ENCODE results near the gene DUSP10.

DNA sequence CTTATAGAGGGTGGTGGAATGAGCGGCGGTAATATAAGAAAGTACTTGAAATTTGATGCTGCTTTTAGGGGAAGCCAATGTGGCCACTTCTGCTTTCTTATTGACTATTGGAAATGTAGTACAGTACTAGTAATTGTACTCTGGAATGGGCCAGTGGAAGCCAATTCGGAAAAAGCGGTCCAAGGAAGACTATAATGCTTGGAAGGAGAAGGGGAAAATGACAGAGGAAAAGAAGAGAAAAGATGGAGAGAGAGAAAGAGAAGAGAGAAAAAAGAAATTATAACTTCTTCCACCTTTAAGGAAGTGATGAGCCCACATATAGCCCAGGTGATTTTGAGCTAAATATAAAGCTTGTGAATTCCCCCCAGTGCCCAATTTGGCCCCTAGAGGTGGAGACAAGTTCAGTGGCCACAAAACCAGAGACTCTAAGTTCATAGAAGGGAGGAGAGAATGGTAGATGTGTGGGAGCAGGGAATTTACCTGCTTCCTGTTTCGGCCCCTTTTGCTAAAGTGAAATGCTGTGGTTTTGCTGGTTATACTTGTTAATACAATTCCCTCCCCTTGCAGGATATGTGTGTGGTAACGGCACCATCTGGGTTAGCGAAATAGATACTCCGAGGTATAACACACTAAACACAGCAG, 35.7 kb upstream of the DUSP10 start:
- no peak for TF ChIP-seq CTCF (IDR thresholded peaks at IDR 0.05)
- no peak for TF ChIP-seq POLR2A (IDR thresholded peaks at IDR 0.05)
- TF ChIP-seq EP300 (IDR thresholded peaks at IDR 0.05): no peak
- TF ChIP-seq POLR2AphosphoS5 (IDR thresholded peaks at IDR 0.05): no peak

Data from stomach (tissue), 4 donors.